ENCODE data around the gene OTX2.

GRCh38 chr14:56752428-56752827 lies 57.9 kb downstream of the OTX2 start:
- no peak for TF ChIP-seq ZNF350 (tag by site-specific recombination; IDR thresholded peaks at IDR 0.05)
- TF ChIP-seq, protein P1, sequence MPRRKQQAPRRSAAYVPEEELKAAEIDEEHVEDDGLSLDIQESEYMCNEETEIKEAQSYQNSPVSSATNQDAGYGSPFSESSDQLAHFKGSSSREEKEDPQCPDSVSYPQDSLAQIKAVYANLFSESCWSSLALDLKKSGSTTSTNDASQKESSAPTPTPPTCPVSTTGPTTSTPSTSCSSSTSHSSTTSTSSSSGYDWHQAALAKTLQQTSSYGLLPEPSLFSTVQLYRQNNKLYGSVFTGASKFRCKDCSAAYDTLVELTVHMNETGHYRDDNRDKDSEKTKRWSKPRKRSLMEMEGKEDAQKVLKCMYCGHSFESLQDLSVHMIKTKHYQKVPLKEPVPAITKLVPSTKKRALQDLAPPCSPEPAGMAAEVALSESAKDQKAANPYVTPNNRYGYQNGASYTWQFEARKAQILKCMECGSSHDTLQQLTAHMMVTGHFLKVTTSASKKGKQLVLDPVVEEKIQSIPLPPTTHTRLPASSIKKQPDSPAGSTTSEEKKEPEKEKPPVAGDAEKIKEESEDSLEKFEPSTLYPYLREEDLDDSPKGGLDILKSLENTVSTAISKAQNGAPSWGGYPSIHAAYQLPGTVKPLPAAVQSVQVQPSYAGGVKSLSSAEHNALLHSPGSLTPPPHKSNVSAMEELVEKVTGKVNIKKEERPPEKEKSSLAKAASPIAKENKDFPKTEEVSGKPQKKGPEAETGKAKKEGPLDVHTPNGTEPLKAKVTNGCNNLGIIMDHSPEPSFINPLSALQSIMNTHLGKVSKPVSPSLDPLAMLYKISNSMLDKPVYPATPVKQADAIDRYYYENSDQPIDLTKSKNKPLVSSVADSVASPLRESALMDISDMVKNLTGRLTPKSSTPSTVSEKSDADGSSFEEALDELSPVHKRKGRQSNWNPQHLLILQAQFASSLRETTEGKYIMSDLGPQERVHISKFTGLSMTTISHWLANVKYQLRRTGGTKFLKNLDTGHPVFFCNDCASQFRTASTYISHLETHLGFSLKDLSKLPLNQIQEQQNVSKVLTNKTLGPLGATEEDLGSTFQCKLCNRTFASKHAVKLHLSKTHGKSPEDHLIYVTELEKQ (tag by site-specific recombination; IDR thresholded peaks at IDR 0.05; ENCODE audit: borderline replicate concordance) = no peak

Data from HEK293 (cell line).